Astrocyte (in vitro differentiated cells and primary cell): ENCODE measurements around the gene HSPA12B. TPM values are rescaled to one million over a fixed set of nuclear protein-coding genes. Genes with fewer than 3 reads are reported as not detected.

Experiments
- DNase-seq: peaks from one replicate; pipeline ENCODE4 v3.0.0-alpha.2; 2010; ENCODE audit warnings: low read depth
- FAIRE-seq: peaks from 2 replicates; lab custom pipeline; 2011; peaks lifted over from hg19 to GRCh38; lab: Jason Lieb, UNC
- H2AFZ ChIP-seq: 2 replicates; pipeline ENCODE4 v1.6.0; 2012; ENCODE audit warnings: low read depth, low read length, inconsistent platforms
- H3K27ac ChIP-seq: 2 replicates; pipeline ENCODE4 v1.5.1; 2011; ENCODE audit warnings: low read depth, low read length, inconsistent platforms
- H3K27me3 ChIP-seq: 2 replicates; pipeline ENCODE4 v1.6.0; 2011; ENCODE audit warnings: low read length, inconsistent platforms; ENCODE audit not compliant: insufficient read depth
- H3K36me3 ChIP-seq: 2 replicates; pipeline ENCODE4 v1.5.1; 2011; ENCODE audit warnings: low read length, inconsistent platforms; ENCODE audit not compliant: insufficient read depth
- H3K4me1 ChIP-seq: 2 replicates; pipeline ENCODE4 v1.5.1; 2011; ENCODE audit warnings: low read length, inconsistent platforms; ENCODE audit not compliant: insufficient read depth
- H3K4me2 ChIP-seq: 2 replicates; pipeline ENCODE4 v1.6.0; 2012; ENCODE audit warnings: low read length, inconsistent platforms
- H3K4me3 ChIP-seq: 2 replicates; pipeline ENCODE4 v1.5.1; 2011; ENCODE audit warnings: low read depth, mild to moderate bottlenecking, low read length, inconsistent platforms; ENCODE audit not compliant: insufficient read depth
- H3K79me2 ChIP-seq: 2 replicates; pipeline ENCODE4 v1.6.0; 2012; ENCODE audit warnings: mild to moderate bottlenecking, low read length, inconsistent platforms; ENCODE audit not compliant: insufficient read depth
- H3K9ac ChIP-seq: 2 replicates; pipeline ENCODE4 v1.6.0; 2012; ENCODE audit warnings: mild to moderate bottlenecking, low read length, inconsistent platforms
- H3K9me3 ChIP-seq: 2 replicates; pipeline ENCODE4 v1.5.1; 2012; ENCODE audit warnings: low read depth, mild to moderate bottlenecking, low read length, inconsistent platforms; ENCODE audit not compliant: insufficient read depth
- H4K20me1 ChIP-seq: 2 replicates; pipeline ENCODE4 v1.6.0; 2012; ENCODE audit warnings: low read length, inconsistent platforms; ENCODE audit not compliant: insufficient read depth
- H3K27ac Mint-ChIP-seq: one replicate; pipeline ENCODE4 v1.8.0; 2021; ENCODE audit warnings: mild to moderate bottlenecking, mixed read lengths; ENCODE audit not compliant: unreplicated experiment
- H3K27me3 Mint-ChIP-seq: one replicate; pipeline ENCODE4 v1.8.0; 2021; ENCODE audit warnings: low read depth, mixed read lengths; ENCODE audit not compliant: unreplicated experiment
- H3K36me3 Mint-ChIP-seq: one replicate; pipeline ENCODE4 v1.8.0; 2021; ENCODE audit warnings: low read depth, mixed read lengths; ENCODE audit not compliant: unreplicated experiment
- H3K4me1 Mint-ChIP-seq: one replicate; pipeline ENCODE4 v1.8.0; 2021; ENCODE audit warnings: low read depth, mixed read lengths; ENCODE audit not compliant: unreplicated experiment
- H3K4me3 Mint-ChIP-seq: one replicate; pipeline ENCODE4 v1.8.0; 2021; ENCODE audit warnings: mild to moderate bottlenecking, moderate library complexity, mixed read lengths; ENCODE audit not compliant: unreplicated experiment
- H3K9me3 Mint-ChIP-seq: one replicate; pipeline ENCODE4 v1.8.0; 2021; ENCODE audit warnings: mild to moderate bottlenecking, mixed read lengths; ENCODE audit not compliant: unreplicated experiment
- EZH2 ChIP-seq: IDR thresholded peaks from 2 replicates; pipeline ENCODE4 v1.6.1; 2012; ENCODE audit warnings: mild to moderate bottlenecking, low read length, inconsistent platforms; ENCODE audit not compliant: insufficient read depth
- total RNA-seq: library from RNA; stranded (reverse); gene quantifications from 2 replicates; pipeline ENCODE4 v1.2.1, GENCODE V29; 2021
- TF ChIP-seq, protein P1 (sequence below): IDR thresholded peaks from 2 replicates; pipeline ENCODE4 v1.5.1; 2011; ENCODE audit warnings: low read depth, mild to moderate bottlenecking, inconsistent platforms, low read length, moderate library complexity; ENCODE audit not compliant: insufficient read depth

Gene HSPA12B
- total RNA-seq, 1 donor from 2014 or later: not detected

DNA sequence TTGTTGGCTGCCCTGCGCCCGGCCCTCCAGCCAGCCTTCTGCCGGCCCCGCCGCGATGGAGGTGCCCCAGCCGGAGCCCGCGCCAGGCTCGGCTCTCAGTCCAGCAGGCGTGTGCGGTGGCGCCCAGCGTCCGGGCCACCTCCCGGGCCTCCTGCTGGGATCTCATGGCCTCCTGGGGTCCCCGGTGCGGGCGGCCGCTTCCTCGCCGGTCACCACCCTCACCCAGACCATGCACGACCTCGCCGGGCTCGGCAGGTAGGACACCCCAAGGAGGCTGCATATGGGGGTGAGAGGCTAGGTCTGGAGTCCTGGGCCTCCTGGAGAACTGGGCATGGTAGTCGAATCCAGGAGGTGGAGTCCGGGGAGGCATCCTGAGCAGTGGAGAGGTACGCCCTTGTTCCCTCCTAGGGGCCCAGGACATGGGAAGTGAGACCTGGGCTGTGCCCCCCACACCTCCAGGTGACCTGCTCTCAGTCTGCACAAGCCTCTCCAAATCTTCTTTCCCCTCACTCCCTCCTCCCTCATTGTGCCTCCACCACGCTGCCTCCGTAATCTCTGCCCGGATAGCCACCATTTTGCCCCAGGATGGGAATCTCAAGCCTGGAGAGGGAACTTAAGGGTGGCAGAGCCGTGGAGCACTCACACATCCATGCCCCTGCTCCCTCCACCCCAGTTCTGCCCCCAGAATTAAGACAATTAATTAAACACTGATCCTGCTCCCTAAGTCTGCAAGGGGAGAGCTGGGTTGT is 64.2 kb downstream of the HSPA12B start:
- peak overlapping the region; percentile 89 for H3K4me2 ChIP-seq
- Mint-ChIP-seq H3K4me1 (peaks cover 11% of the 10 kb centered on the region), H3K27me3 (no peaks in the 10 kb centered on the region), H3K9me3 (no peaks in the 10 kb centered on the region), H3K36me3 (peaks cover 5% of the 10 kb centered on the region), H3K4me3 (peak overlapping the region; percentile 64), H3K27ac (peak overlapping the region; percentile 26)
- TF ChIP-seq EZH2: no peak
- TF ChIP-seq, protein P1, sequence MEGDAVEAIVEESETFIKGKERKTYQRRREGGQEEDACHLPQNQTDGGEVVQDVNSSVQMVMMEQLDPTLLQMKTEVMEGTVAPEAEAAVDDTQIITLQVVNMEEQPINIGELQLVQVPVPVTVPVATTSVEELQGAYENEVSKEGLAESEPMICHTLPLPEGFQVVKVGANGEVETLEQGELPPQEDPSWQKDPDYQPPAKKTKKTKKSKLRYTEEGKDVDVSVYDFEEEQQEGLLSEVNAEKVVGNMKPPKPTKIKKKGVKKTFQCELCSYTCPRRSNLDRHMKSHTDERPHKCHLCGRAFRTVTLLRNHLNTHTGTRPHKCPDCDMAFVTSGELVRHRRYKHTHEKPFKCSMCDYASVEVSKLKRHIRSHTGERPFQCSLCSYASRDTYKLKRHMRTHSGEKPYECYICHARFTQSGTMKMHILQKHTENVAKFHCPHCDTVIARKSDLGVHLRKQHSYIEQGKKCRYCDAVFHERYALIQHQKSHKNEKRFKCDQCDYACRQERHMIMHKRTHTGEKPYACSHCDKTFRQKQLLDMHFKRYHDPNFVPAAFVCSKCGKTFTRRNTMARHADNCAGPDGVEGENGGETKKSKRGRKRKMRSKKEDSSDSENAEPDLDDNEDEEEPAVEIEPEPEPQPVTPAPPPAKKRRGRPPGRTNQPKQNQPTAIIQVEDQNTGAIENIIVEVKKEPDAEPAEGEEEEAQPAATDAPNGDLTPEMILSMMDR: no peak
- peaks cover 6% of the 10 kb centered on the region for H4K20me1 ChIP-seq
- FAIRE-seq (no peak), DNase-seq (no peak)
- H3K4me1 ChIP-seq: peaks cover 30% of the 10 kb centered on the region
- peaks cover 9% of the 10 kb centered on the region for H3K36me3 ChIP-seq
- H2AFZ ChIP-seq: peak overlapping the region; percentile 18
- peaks cover 34% of the 10 kb centered on the region for H3K79me2 ChIP-seq
- H3K9ac ChIP-seq: peak overlapping the region; percentile 87
- no peaks in the 10 kb centered on the region for H3K9me3 ChIP-seq
- H3K4me3 ChIP-seq: peak overlapping the region; percentile 73
- peak overlapping the region; percentile 63 for H3K27ac ChIP-seq
- H3K27me3 ChIP-seq: no peaks in the 10 kb centered on the region

DNA sequence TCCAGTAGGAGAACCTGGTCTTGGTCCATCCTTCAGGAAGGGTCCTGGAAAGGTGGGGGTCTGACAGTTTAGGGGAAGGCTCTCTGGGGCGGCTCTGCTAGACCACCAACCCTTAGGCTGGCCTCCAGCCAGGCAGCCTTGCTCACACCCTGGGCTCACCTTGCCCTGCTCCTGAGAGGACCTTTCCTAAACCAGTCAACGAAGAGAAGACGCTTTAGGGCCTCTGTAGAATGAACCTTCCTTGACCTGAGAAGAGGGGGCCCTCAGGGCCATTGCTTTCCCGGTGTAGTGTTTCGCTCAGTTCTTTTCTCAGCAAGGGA is 64.7 kb downstream of the HSPA12B start:
- no peak for TF ChIP-seq EZH2
- H3K36me3 ChIP-seq: peaks cover 9% of the 10 kb centered on the region
- H3K27ac ChIP-seq: peak overlapping the region; percentile 63
- Mint-ChIP-seq H3K36me3 (peaks cover 7% of the 10 kb centered on the region), H3K9me3 (no peaks in the 10 kb centered on the region), H3K4me1 (peaks cover 11% of the 10 kb centered on the region), H3K4me3 (peak overlapping the region; percentile 64), H3K27me3 (no peaks in the 10 kb centered on the region), H3K27ac (no peak overlapping the region)
- FAIRE-seq (no peak), DNase-seq (no peak)
- H3K4me3 ChIP-seq: peak overlapping the region; percentile 73
- no peaks in the 10 kb centered on the region for H3K9me3 ChIP-seq
- peaks cover 6% of the 10 kb centered on the region for H4K20me1 ChIP-seq
- peaks cover 30% of the 10 kb centered on the region for H3K4me1 ChIP-seq
- peaks cover 34% of the 10 kb centered on the region for H3K79me2 ChIP-seq
- peak overlapping the region; percentile 89 for H3K4me2 ChIP-seq
- H3K9ac ChIP-seq: peak overlapping the region; percentile 87
- H3K27me3 ChIP-seq: no peaks in the 10 kb centered on the region
- H2AFZ ChIP-seq: no peak overlapping the region

DNA sequence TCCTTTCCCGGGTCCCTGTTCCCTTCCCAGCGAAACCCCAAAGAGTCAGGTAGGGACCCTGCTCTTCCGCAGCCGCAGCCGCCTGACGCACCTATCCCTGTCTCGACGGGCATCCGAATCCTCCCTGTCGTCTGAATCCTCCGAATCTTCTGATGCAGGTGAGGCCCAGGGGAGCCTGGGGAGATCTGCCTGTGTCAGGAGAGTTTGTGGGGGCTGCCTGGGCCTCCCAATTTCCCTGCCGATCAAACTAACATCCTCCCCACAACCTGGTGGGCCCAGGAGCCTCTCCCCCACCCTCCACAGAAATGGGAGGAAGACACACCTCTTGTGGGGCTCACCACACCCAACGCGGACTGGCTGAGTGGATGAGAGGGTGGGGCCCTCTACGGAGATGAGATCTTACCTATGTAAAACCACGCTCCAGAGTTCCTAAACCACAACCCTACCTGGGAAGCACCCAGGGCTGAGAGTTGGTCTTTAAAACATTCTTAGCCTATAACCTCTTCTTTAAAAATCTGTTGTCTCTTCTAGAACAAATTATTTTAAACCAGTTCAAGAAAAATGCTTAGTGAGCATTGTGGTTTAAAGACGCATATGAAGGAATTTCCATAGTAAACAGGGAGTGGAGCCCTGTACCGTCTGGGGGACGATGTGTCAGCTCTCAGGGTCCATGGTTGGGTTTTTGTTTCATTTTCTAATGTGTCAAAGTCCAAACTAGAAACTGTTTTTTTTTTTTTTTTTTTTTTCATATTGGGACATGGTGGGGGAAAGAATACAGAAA is 65.3 kb downstream of the HSPA12B start:
- peaks cover 34% of the 10 kb centered on the region for H3K79me2 ChIP-seq
- Mint-ChIP-seq H3K27me3 (no peaks in the 10 kb centered on the region), H3K9me3 (no peaks in the 10 kb centered on the region), H3K4me3 (peak overlapping the region; percentile 58), H3K4me1 (peaks cover 11% of the 10 kb centered on the region), H3K36me3 (peaks cover 11% of the 10 kb centered on the region), H3K27ac (peak overlapping the region; percentile 30)
- peak overlapping the region; percentile 73 for H3K4me3 ChIP-seq
- H3K27me3 ChIP-seq: no peaks in the 10 kb centered on the region
- H3K9ac ChIP-seq: peak overlapping the region; percentile 87
- H2AFZ ChIP-seq: no peak overlapping the region
- H3K4me1 ChIP-seq: peaks cover 30% of the 10 kb centered on the region
- DNase-seq (no peak), FAIRE-seq (no peak)
- peaks cover 12% of the 10 kb centered on the region for H3K36me3 ChIP-seq
- H3K27ac ChIP-seq: peak overlapping the region; percentile 13
- TF ChIP-seq, protein P1: no peak
- TF ChIP-seq EZH2: no peak
- peaks cover 6% of the 10 kb centered on the region for H4K20me1 ChIP-seq
- no peaks in the 10 kb centered on the region for H3K9me3 ChIP-seq
- H3K4me2 ChIP-seq: peak overlapping the region; percentile 89
